Measurements from ENCODE around the gene ZBTB26. TPM values are rescaled to one million over a fixed set of nuclear protein-coding genes. Genes with fewer than 3 reads are reported as not detected.
A peak's percentile ranks its signal among the peaks of the same experiment; 100 is the strongest.
"Not testable (repeated sequence)": the region's sequence is repeated elsewhere in the genome, so short reads cannot be mapped to it uniquely, and the experiment has no call there.

ZBTB26 gene
- total RNA-seq, 2 donors from 2014 or later = 6.0 to 11.3 TPM

- H3K4me1 Mint-ChIP-seq = peaks cover 16% of the 10 kb centered on the region
- no peaks in the 10 kb centered on the region for H3K27me3 Mint-ChIP-seq
- no peaks in the 10 kb centered on the region for H3K9me3 Mint-ChIP-seq
- peaks cover 39% of the 10 kb centered on the region for H3K36me3 Mint-ChIP-seq (ENCODE audit: low read depth)
- peak; percentile 99 for ATAC-seq (replicated peaks)
- peak within 1 kb of the TSS; percentile 97 for H3K4me3 Mint-ChIP-seq
- peak within 1 kb of the TSS; percentile 96 for H3K27ac Mint-ChIP-seq
Observed at GRCh38 chr9:122940749-122941581, 9.7 kb upstream of the ZBTB26 start, which contains the start of gene RABGAP1. Gene RABGAP1, plus strand, starts transcription at chr9:122941020. Its CDS starts 16,040 bp downstream, at chr9:122957060.

DNA sequence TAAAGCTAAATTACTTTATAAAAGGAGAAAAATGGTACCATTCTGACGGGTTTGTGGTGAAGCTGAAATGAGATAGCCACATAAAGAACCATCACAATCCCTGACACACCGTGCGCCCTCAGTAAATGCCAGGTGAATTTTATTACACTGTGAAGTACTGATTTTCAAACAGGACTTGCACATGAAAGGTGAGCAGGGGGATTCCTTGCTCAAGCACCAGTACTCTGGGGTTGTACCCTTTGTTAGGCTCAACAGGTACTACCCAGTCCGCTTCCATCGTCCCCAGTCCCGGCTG, 9.1 kb upstream of the ZBTB26 start:
- Mint-ChIP-seq H3K36me3 (ENCODE audit: low read depth) (peaks cover 42% of the 10 kb centered on the region), H3K4me1 (peaks cover 11% of the 10 kb centered on the region), H3K27me3 (no peaks in the 10 kb centered on the region), H3K9me3 (no peaks in the 10 kb centered on the region), H3K4me3 (peak overlapping the region; percentile 97), H3K27ac (peak overlapping the region; percentile 96)
- ATAC-seq (replicated peaks) = no peak

DNA sequence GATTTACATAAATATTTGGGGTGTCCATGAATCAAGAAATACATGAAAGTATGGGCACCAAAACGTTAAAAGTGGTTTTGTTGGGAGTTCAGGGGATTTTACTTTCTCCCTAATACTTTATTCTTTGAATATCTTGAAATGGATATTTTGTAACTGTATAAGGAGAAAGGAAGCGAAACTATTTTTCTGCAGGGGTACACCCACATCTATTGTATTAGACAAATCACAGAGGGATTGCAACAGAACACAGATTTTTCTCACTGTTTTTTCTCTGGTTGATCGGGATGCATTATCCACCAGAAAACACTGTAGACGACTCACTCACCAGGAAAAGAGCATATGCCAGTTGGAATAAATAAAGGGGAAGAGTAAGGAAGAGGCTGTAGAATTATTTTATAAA, 8.3 kb upstream of the ZBTB26 start:
- ATAC-seq (replicated peaks) = no peak
- no peak overlapping the region for H3K27ac Mint-ChIP-seq
- no peaks in the 10 kb centered on the region for H3K9me3 Mint-ChIP-seq
- H3K4me3 Mint-ChIP-seq = peak overlapping the region; percentile 97
- peaks cover 49% of the 10 kb centered on the region for H3K36me3 Mint-ChIP-seq (ENCODE audit: low read depth)
- H3K27me3 Mint-ChIP-seq = no peaks in the 10 kb centered on the region
- H3K4me1 Mint-ChIP-seq = peaks cover 13% of the 10 kb centered on the region

- ATAC-seq (replicated peaks) = no peak
Observed at GRCh38 chr9:122936883-122937282, 5.6 kb upstream of the ZBTB26 start.

GRCh38 chr9:122936464-122936863, 5.2 kb upstream of the ZBTB26 start:
- Mint-ChIP-seq H3K9me3 (no peaks in the 10 kb centered on the region), H3K4me3 (no peak overlapping the region), H3K27me3 (no peaks in the 10 kb centered on the region), H3K36me3 (ENCODE audit: low read depth) (peaks cover 50% of the 10 kb centered on the region), H3K4me1 (peaks cover 14% of the 10 kb centered on the region), H3K27ac (no peak overlapping the region)
- no peak for ATAC-seq (replicated peaks)

More at GRCh38 chr9:122936883-122937282, 5.6 kb upstream of the ZBTB26 start:
- peaks cover 18% of the 10 kb centered on the region for H3K4me1 Mint-ChIP-seq
- no peak overlapping the region for H3K27ac Mint-ChIP-seq
- no peaks in the 10 kb centered on the region for H3K27me3 Mint-ChIP-seq
- H3K4me3 Mint-ChIP-seq = no peak overlapping the region
- peaks cover 51% of the 10 kb centered on the region for H3K36me3 Mint-ChIP-seq (ENCODE audit: low read depth)
- H3K9me3 Mint-ChIP-seq = no peaks in the 10 kb centered on the region

- no peak overlapping the region for H3K4me3 Mint-ChIP-seq
- ATAC-seq (replicated peaks) = no peak
- no peaks in the 10 kb centered on the region for H3K9me3 Mint-ChIP-seq
- peaks cover 14% of the 10 kb centered on the region for H3K36me3 Mint-ChIP-seq (ENCODE audit: low read depth)
- peaks cover 13% of the 10 kb centered on the region for H3K4me1 Mint-ChIP-seq
- H3K27ac Mint-ChIP-seq = no peak overlapping the region
- H3K27me3 Mint-ChIP-seq = no peaks in the 10 kb centered on the region
Observed at GRCh38 chr9:122930541-122931225, 629 bp downstream of the ZBTB26 start.

- no peak overlapping the region for H3K4me3 Mint-ChIP-seq
- no peak overlapping the region for H3K27ac Mint-ChIP-seq
- ATAC-seq (replicated peaks) = no peak
- no peaks in the 10 kb centered on the region for H3K9me3 Mint-ChIP-seq
- H3K36me3 Mint-ChIP-seq (ENCODE audit: low read depth) = peaks cover 10% of the 10 kb centered on the region
- H3K27me3 Mint-ChIP-seq = no peaks in the 10 kb centered on the region
- H3K4me1 Mint-ChIP-seq = peaks cover 10% of the 10 kb centered on the region
Observed at GRCh38 chr9:122929796-122930354, 1.4 kb downstream of the ZBTB26 start.

DNA sequence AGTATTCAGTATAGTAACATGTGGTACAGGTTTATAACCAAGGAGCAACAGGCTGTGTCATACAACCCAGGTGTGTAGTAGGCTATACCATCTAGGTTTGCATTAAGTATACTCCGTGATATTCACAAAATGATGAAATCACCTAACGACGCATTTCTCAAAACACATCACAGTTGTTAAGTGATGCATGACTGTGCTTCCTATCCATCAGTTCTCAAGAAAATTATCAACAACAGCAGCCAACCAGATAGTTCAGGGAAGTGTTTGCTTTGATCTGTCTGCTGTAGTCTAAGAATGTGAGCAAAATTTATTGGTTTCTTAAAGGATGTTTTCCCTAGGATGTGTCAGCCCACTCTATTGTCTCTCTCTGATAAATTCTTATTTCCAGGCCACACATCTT, 7.4 kb downstream of the ZBTB26 start:
- H3K36me3 Mint-ChIP-seq (ENCODE audit: low read depth) = peaks cover 39% of the 10 kb centered on the region
- no peaks in the 10 kb centered on the region for H3K9me3 Mint-ChIP-seq
- no peak overlapping the region for H3K27ac Mint-ChIP-seq
- no peak for ATAC-seq (replicated peaks)
- H3K4me1 Mint-ChIP-seq = no peaks in the 10 kb centered on the region
- H3K27me3 Mint-ChIP-seq = no peaks in the 10 kb centered on the region
- H3K4me3 Mint-ChIP-seq = no peak overlapping the region

- Mint-ChIP-seq H3K27me3 (no peaks in the 10 kb centered on the region), H3K4me3 (no peak overlapping the region), H3K9me3 (no peaks in the 10 kb centered on the region), H3K27ac (no peak overlapping the region), H3K36me3 (ENCODE audit: low read depth) (peaks cover 43% of the 10 kb centered on the region), H3K4me1 (no peaks in the 10 kb centered on the region)
- no peak for ATAC-seq (replicated peaks)
Observed at GRCh38 chr9:122922713-122923112, 8.6 kb downstream of the ZBTB26 start.

- Mint-ChIP-seq H3K27me3 (no peaks in the 10 kb centered on the region), H3K4me3 (no peak overlapping the region), H3K27ac (no peak overlapping the region), H3K9me3 (no peaks in the 10 kb centered on the region), H3K4me1 (no peaks in the 10 kb centered on the region), H3K36me3 (ENCODE audit: low read depth) (peaks cover 42% of the 10 kb centered on the region)
- no peak for ATAC-seq (replicated peaks)
Observed at GRCh38 chr9:122918310-122918709, 13.0 kb downstream of the ZBTB26 start.

- no peaks in the 10 kb centered on the region for H3K27me3 Mint-ChIP-seq
- H3K4me1 Mint-ChIP-seq = peaks cover 20% of the 10 kb centered on the region
- H3K4me3 Mint-ChIP-seq = peak within 1 kb of the TSS; percentile 100
- ATAC-seq (replicated peaks) = peak; percentile 96
- peak within 1 kb of the TSS; percentile 100 for H3K27ac Mint-ChIP-seq
- H3K36me3 Mint-ChIP-seq (ENCODE audit: low read depth) = peaks cover 49% of the 10 kb centered on the region
- no peaks in the 10 kb centered on the region for H3K9me3 Mint-ChIP-seq
Observed at GRCh38 chr9:122912964-122913673, 18.2 kb downstream of the ZBTB26 start, which contains the start of gene ZBTB6. Gene ZBTB6, minus strand, starts transcription at chr9:122913323. Its CDS starts 1,251 bp downstream, at chr9:122912072.

DNA sequence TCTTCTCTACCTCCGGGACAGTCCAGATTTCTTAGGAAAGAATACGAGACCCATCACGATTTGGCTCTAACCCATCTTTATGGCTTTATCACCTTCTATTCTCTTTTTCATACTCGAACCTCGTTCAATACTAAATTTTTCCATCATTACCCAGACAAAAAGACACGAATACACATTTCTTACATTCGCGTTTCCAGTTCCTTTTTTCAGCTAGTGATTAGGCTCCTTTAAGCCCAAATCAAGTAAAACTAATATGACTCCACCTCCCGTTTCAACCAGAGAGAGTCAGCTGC, 18.7 kb downstream of the ZBTB26 start:
- ATAC-seq (replicated peaks) = no peak
- H3K4me1 Mint-ChIP-seq = peaks cover 20% of the 10 kb centered on the region

GRCh38 chr9:122906122-122906521, 25.2 kb downstream of the ZBTB26 start:
- not testable (repeated sequence) for H3K27me3 Mint-ChIP-seq; H3K4me3 Mint-ChIP-seq; H3K9me3 Mint-ChIP-seq; ATAC-seq (replicated peaks); H3K27ac Mint-ChIP-seq; H3K4me1 Mint-ChIP-seq
- peaks cover 55% of the 10 kb centered on the region for H3K36me3 Mint-ChIP-seq (ENCODE audit: low read depth)

More for the DNA sequence above, 18.7 kb downstream of the ZBTB26 start:
- peak overlapping the region; percentile 100 for H3K4me3 Mint-ChIP-seq
- peaks cover 54% of the 10 kb centered on the region for H3K36me3 Mint-ChIP-seq (ENCODE audit: low read depth)
- no peaks in the 10 kb centered on the region for H3K9me3 Mint-ChIP-seq
- H3K27me3 Mint-ChIP-seq = no peaks in the 10 kb centered on the region
- H3K27ac Mint-ChIP-seq = peak overlapping the region; percentile 100

All from activated T-helper 17 cell treated with anti-CD3 and anti-CD28 coated beads, Interleukin-2, amount 50 U/mL, for 72 hours (primary cell).